ENCODE measurements around the gene ODF2L.

Gene ODF2L

GRCh38 chr1:86434059-86434458 lies 37.9 kb upstream of the ODF2L start:
- no peak for DNase-seq
- Histone ChIP-seq H3K27me3 (ENCODE audit: insufficient read depth, low read depth, severe bottlenecking) (no peaks in the 10 kb centered on the region), H3K4me3 (ENCODE audit: low read depth, low read length) (no peak overlapping the region), H3K9me3 (ENCODE audit: severe bottlenecking) (no peaks in the 10 kb centered on the region), H3K27ac (no peak overlapping the region), H3K36me3 (no peaks in the 10 kb centered on the region)
- TF ChIP-seq, protein P1, sequence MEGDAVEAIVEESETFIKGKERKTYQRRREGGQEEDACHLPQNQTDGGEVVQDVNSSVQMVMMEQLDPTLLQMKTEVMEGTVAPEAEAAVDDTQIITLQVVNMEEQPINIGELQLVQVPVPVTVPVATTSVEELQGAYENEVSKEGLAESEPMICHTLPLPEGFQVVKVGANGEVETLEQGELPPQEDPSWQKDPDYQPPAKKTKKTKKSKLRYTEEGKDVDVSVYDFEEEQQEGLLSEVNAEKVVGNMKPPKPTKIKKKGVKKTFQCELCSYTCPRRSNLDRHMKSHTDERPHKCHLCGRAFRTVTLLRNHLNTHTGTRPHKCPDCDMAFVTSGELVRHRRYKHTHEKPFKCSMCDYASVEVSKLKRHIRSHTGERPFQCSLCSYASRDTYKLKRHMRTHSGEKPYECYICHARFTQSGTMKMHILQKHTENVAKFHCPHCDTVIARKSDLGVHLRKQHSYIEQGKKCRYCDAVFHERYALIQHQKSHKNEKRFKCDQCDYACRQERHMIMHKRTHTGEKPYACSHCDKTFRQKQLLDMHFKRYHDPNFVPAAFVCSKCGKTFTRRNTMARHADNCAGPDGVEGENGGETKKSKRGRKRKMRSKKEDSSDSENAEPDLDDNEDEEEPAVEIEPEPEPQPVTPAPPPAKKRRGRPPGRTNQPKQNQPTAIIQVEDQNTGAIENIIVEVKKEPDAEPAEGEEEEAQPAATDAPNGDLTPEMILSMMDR (IDR thresholded peaks at IDR 0.05; ENCODE audit: low read depth, low read length) = no peak

- Histone ChIP-seq H3K36me3 (no peaks in the 10 kb centered on the region), H3K27me3 (ENCODE audit: insufficient read depth, low read depth, severe bottlenecking) (no peaks in the 10 kb centered on the region), H3K27ac (no peak overlapping the region), H3K4me3 (ENCODE audit: low read depth, low read length) (no peak overlapping the region), H3K9me3 (ENCODE audit: severe bottlenecking) (no peaks in the 10 kb centered on the region)
- no peak for DNase-seq
- TF ChIP-seq, protein P1 (IDR thresholded peaks at IDR 0.05; ENCODE audit: low read depth, low read length) = no peak
Observed at GRCh38 chr1:86430376-86430775, 34.3 kb upstream of the ODF2L start.

GRCh38 chr1:86429835-86430234 lies 33.7 kb upstream of the ODF2L start:
- Histone ChIP-seq H3K4me3 (ENCODE audit: low read depth, low read length) (no peak overlapping the region), H3K27ac (no peak overlapping the region), H3K27me3 (ENCODE audit: insufficient read depth, low read depth, severe bottlenecking) (no peaks in the 10 kb centered on the region), H3K9me3 (ENCODE audit: severe bottlenecking) (no peaks in the 10 kb centered on the region), H3K36me3 (no peaks in the 10 kb centered on the region)
- no peak for DNase-seq
- TF ChIP-seq, protein P1 (IDR thresholded peaks at IDR 0.05; ENCODE audit: low read depth, low read length) = no peak

DNA sequence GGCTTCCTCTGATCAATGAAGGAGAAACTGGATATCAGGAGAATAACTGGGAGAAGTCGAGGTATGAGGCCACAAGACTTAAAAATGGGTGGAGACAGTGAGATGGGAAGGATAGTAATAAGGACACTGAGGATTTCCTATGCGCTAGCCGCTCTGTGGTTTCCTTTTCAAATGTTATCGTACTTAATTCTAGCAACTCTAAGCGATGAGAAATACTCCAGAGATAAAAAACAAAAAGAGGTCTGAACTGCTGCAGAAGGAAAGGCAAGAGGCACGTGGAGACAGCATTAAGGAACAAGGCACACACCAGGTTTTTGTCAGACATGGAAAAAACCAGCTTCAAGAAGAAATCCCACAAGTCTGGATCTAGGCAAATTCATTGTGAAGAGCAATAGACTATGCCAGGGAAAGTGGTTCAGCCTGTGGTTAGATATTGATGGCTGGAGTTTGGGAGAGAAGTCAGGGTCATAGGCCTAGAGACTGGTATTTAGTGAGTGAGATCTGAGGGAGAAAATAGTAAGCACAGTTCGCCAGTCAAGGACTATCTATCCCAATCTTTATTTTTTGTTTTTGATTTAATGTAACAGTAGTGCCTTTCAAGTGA lies 33.1 kb upstream of the ODF2L start:
- Histone ChIP-seq H3K27me3 (ENCODE audit: insufficient read depth, low read depth, severe bottlenecking) (no peaks in the 10 kb centered on the region), H3K27ac (no peak overlapping the region), H3K4me3 (ENCODE audit: low read depth, low read length) (no peak overlapping the region)

DNA sequence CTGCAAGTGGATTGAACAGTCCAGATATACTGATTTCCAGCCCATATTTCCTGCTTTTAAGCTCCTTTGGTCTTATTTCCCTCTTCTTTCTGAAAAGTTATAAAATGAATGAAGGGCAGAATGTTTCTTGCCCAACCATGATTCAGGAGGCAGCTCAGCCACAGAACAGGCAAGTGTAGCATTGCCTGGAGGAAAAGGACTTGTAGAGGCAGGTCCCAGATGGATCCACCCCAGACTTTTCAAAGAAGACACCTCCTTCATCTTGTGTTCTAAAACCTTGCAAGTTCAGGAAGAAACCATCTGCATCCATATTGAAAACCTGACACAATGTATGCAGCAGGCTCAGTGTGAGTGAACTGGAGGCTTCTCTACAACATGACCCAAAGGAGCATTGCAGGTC lies 27.8 kb upstream of the ODF2L start, which contains the start of gene CLCA2:
TSS of gene CLCA2 (plus strand) at position 299 of the 400 bp plus-strand sequence. CDS start at position 376, 77 bp downstream.
- no peak for DNase-seq
- no peaks in the 10 kb centered on the region for H3K36me3 ChIP-seq
- TF ChIP-seq, protein P1 (IDR thresholded peaks at IDR 0.05; ENCODE audit: low read depth, low read length) = no peak

More for the DNA sequence above, 33.1 kb upstream of the ODF2L start:
- DNase-seq = no peak
- H3K9me3 ChIP-seq (ENCODE audit: severe bottlenecking) = no peaks in the 10 kb centered on the region
- TF ChIP-seq, protein P1 (IDR thresholded peaks at IDR 0.05; ENCODE audit: low read depth, low read length) = no peak
- no peaks in the 10 kb centered on the region for H3K36me3 ChIP-seq

DNA sequence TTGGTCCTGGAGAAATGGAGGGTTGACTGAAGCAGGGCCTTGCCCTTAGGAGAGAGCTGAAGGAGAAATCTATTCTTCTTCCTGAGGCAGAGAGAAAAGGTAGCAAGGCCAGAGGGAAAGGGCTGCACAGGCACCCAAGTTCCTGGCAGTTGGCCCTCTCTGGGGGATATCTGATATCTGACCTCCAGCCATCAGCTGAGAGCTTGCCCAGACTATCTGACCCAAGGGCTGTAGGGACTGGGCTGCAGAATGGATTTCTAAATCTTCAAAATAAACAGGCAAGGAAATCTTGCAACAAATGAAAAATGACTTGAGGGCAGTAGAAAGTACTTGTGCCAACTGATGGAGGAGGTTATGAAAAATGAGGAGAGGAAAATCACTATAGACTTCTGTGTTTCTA lies 27.4 kb upstream of the ODF2L start:
- DNase-seq = no peak
- Histone ChIP-seq H3K27me3 (ENCODE audit: insufficient read depth, low read depth, severe bottlenecking) (no peaks in the 10 kb centered on the region), H3K9me3 (ENCODE audit: severe bottlenecking) (no peaks in the 10 kb centered on the region), H3K36me3 (no peaks in the 10 kb centered on the region), H3K27ac (no peak overlapping the region), H3K4me3 (ENCODE audit: low read depth, low read length) (no peak overlapping the region)
- TF ChIP-seq, protein P1 (IDR thresholded peaks at IDR 0.05; ENCODE audit: low read depth, low read length) = no peak

More for the DNA sequence above, 27.8 kb upstream of the ODF2L start, which contains the start of gene CLCA2:
- Histone ChIP-seq H3K27ac (no peak within 1 kb of the TSS), H3K9me3 (ENCODE audit: severe bottlenecking) (no peaks in the 10 kb centered on the region), H3K27me3 (ENCODE audit: insufficient read depth, low read depth, severe bottlenecking) (no peaks in the 10 kb centered on the region), H3K4me3 (ENCODE audit: low read depth, low read length) (no peak within 1 kb of the TSS)

Measured in WERI-Rb-1 (cell line).